Testis (tissue), 2 donors: ENCODE data around the gene KRTAP10-8.

ENCODE experiments used
- POLR2A ChIP-seq: fragments of 450-650 bp; IDR thresholded peaks from one replicate; pipeline ENCODE4 v1.6.1; 2017; ENCODE audit warnings: antibody characterized with exemption, mild to moderate bottlenecking, moderate library complexity
- TF ChIP-seq, protein P1 (sequence below), 3 experiments: fragments of 450-650 bp in 2 of 3; fragments of 200-600 bp in 1 of 3; sonication (generic) in 1 of 3; IDR thresholded peaks; one replicate each; pipeline ENCODE4 v1.5.1; 2016 to 2019; ENCODE audit warnings: antibody characterized with exemption in 3 of 3, mild to moderate bottlenecking in 2 of 3, moderate library complexity in 1 of 3

GRCh38 chr21:44593598-44594405 is 18.1 kb upstream of the KRTAP10-8 start:
- TF ChIP-seq, protein P1, sequence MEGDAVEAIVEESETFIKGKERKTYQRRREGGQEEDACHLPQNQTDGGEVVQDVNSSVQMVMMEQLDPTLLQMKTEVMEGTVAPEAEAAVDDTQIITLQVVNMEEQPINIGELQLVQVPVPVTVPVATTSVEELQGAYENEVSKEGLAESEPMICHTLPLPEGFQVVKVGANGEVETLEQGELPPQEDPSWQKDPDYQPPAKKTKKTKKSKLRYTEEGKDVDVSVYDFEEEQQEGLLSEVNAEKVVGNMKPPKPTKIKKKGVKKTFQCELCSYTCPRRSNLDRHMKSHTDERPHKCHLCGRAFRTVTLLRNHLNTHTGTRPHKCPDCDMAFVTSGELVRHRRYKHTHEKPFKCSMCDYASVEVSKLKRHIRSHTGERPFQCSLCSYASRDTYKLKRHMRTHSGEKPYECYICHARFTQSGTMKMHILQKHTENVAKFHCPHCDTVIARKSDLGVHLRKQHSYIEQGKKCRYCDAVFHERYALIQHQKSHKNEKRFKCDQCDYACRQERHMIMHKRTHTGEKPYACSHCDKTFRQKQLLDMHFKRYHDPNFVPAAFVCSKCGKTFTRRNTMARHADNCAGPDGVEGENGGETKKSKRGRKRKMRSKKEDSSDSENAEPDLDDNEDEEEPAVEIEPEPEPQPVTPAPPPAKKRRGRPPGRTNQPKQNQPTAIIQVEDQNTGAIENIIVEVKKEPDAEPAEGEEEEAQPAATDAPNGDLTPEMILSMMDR (IDR thresholded peaks at IDR 0.05), result no peak
- TF ChIP-seq POLR2A, result no peak
